Endothelial cell of umbilical vein (primary cell): ENCODE data around the gene SMIM14.
"Not testable (repeated sequence)": the region's sequence is repeated elsewhere in the genome, so short reads cannot be mapped to it uniquely, and the experiment has no call there.

Experiments used
- CTCF ChIP-seq, 2 donors: IDR thresholded peaks; 1 replicate in 1 of 2; 2 replicates in 1 of 2; pipeline ENCODE4 v1.5.1; 2011; ENCODE audit warnings: low read length in 2 of 2, mild to moderate bottlenecking in 2 of 2, moderate library complexity in 2 of 2, control low read depth in 1 of 2, inconsistent platforms in 1 of 2, low read depth in 1 of 2; ENCODE audit not compliant: insufficient read depth in 1 of 2; ENCODE audit errors: extremely low read depth in 1 of 2
- EZH2 ChIP-seq: IDR thresholded peaks from 2 replicates; pipeline ENCODE4 v1.6.1; 2012; ENCODE audit warnings: borderline replicate concordance, low read depth, mild to moderate bottlenecking, moderate library complexity, low read length, inconsistent platforms; ENCODE audit not compliant: severe bottlenecking
- FOS ChIP-seq: IDR thresholded peaks from 2 replicates; pipeline ENCODE4 v1.6.1; 2011; ENCODE audit warnings: mild to moderate bottlenecking, low read length, moderate library complexity, borderline replicate concordance; ENCODE audit not compliant: insufficient read depth
- GATA2 ChIP-seq: IDR thresholded peaks from 2 replicates; pipeline ENCODE4 v1.7.0; 2011; ENCODE audit warnings: low read depth, mild to moderate bottlenecking, moderate library complexity, mixed read lengths, low read length; ENCODE audit not compliant: insufficient read length, insufficient read depth
- JUN ChIP-seq: IDR thresholded peaks from 2 replicates; pipeline ENCODE4 v1.6.1; 2011; ENCODE audit warnings: borderline replicate concordance, low read depth; ENCODE audit not compliant: insufficient read length, insufficient read depth
- POLR2A ChIP-seq: IDR thresholded peaks from 2 replicates; pipeline ENCODE4 v1.6.1; 2012; ENCODE audit warnings: low read depth, mild to moderate bottlenecking, control low read depth, low read length
- POLR2AphosphoS5 ChIP-seq: IDR thresholded peaks from 2 replicates; pipeline ENCODE4 v1.6.1; 2012; ENCODE audit warnings: low read depth, mild to moderate bottlenecking, control low read depth, low read length, moderate library complexity; ENCODE audit not compliant: insufficient read depth

DNA sequence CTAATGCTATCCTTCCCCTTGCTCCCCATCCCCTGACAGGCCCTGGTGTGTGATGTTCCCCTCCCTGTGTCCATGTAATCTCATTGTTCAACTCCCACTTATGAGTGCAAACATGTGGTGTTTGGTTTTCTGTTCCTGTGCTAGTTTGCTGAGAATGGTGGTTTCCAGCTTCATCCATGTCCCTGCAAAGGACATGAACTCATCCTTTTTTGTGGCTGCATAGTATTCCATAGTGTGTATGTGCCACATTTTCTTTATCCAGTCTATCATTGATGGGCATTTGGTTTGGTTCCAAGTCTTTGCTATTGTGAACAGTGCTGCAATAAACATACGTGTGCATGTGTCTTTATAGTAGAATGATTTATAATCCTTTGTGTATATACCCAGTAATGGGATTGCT is 31.6 kb upstream of the SMIM14 start:
- not testable (repeated sequence) for TF ChIP-seq CTCF (IDR thresholded peaks at IDR 0.05; ENCODE audit: extremely low read depth in 1 of 2, insufficient read depth in 1 of 2, low read depth in 1 of 2, low read length in 2 of 2); EZH2; POLR2A; POLR2AphosphoS5; JUN; FOS; GATA2
